H9 (cell line): ENCODE data around the gene FAM83E. TPM values are rescaled to one million over a fixed set of nuclear protein-coding genes. Genes with fewer than 3 reads are reported as not detected.
A peak's percentile ranks its signal among the peaks of the same experiment; 100 is the strongest.

Experiments
- DNase-seq: peaks from one replicate; pipeline ENCODE4 v3.0.0-alpha.2; 2017
- H2AFZ ChIP-seq: one replicate; pipeline ENCODE4 v1.6.1; 2013; ENCODE audit warnings: mild to moderate bottlenecking, low read length, control low read depth, moderate library complexity
- H2AK5ac ChIP-seq: 2 replicates; pipeline ENCODE4 v1.6.1; 2013; ENCODE audit warnings: low read length, control low read depth, mixed read lengths; ENCODE audit not compliant: insufficient read length
- H2BK120ac ChIP-seq: one replicate; pipeline ENCODE4 v1.6.1; 2013; ENCODE audit warnings: low read depth, mild to moderate bottlenecking, low read length, control low read depth, inconsistent platforms; ENCODE audit not compliant: poor library complexity, severe bottlenecking
- H2BK12ac ChIP-seq: 2 replicates; pipeline ENCODE4 v1.6.1; 2013; ENCODE audit warnings: low read length, control low read depth, mixed read lengths, low read depth; ENCODE audit not compliant: insufficient read length
- H2BK15ac ChIP-seq: 2 replicates; pipeline ENCODE4 v1.6.1; 2013; ENCODE audit warnings: low read depth, low read length, control low read depth
- H2BK20ac ChIP-seq: one replicate; pipeline ENCODE4 v1.6.1; 2013; ENCODE audit warnings: low read depth, mild to moderate bottlenecking, low read length, control low read depth, inconsistent platforms; ENCODE audit not compliant: poor library complexity, severe bottlenecking
- H2BK5ac ChIP-seq: 2 replicates; pipeline ENCODE4 v1.6.1; 2013; ENCODE audit warnings: low read length, control low read depth, mixed read lengths; ENCODE audit not compliant: insufficient read length
- H3K14ac ChIP-seq: 2 replicates; pipeline ENCODE4 v1.6.1; 2013; ENCODE audit warnings: low read length, control low read depth; ENCODE audit not compliant: insufficient read depth
- H3K18ac ChIP-seq: 2 replicates; pipeline ENCODE4 v1.6.1; 2013; ENCODE audit warnings: low read depth, mild to moderate bottlenecking, mixed read lengths, low read length, control low read depth; ENCODE audit not compliant: insufficient read length
- H3K23ac ChIP-seq: 2 replicates; pipeline ENCODE4 v1.6.1; 2013; ENCODE audit warnings: low read length, control low read depth, mixed read lengths, low read depth; ENCODE audit not compliant: insufficient read length
- H3K23me2 ChIP-seq: 2 replicates; pipeline ENCODE4 v1.6.1; 2013; ENCODE audit warnings: low read depth, mild to moderate bottlenecking, mixed read lengths, low read length, control low read depth; ENCODE audit not compliant: insufficient read length, poor library complexity, severe bottlenecking
- H3K27ac ChIP-seq: 2 replicates; pipeline ENCODE4 v1.5.1; 2013; ENCODE audit warnings: low read length, control low read depth, mixed read lengths, low read depth; ENCODE audit not compliant: insufficient read length
- H3K27me3 ChIP-seq: 2 replicates; pipeline ENCODE4 v1.6.1; 2013; ENCODE audit warnings: low read length, control low read depth, inconsistent platforms; ENCODE audit not compliant: insufficient read depth
- H3K4ac ChIP-seq: 2 replicates; pipeline ENCODE4 v1.6.1; 2013; ENCODE audit warnings: low read depth, mild to moderate bottlenecking, control low read depth, inconsistent platforms, low read length, moderate library complexity
- H3K4me1 ChIP-seq: 2 replicates; pipeline ENCODE4 v1.6.1; 2013; ENCODE audit warnings: low read length, control low read depth, inconsistent platforms; ENCODE audit not compliant: insufficient read depth
- H3K4me2 ChIP-seq: 2 replicates; pipeline ENCODE4 v1.6.1; 2013; ENCODE audit warnings: low read length, control low read depth, mixed read lengths; ENCODE audit not compliant: insufficient read length, insufficient read depth
- H3K56ac ChIP-seq: 2 replicates; pipeline ENCODE4 v1.6.1; 2013; ENCODE audit warnings: low read depth, mild to moderate bottlenecking, mixed read lengths, low read length, control low read depth; ENCODE audit not compliant: insufficient read length
- H3K79me1 ChIP-seq: 2 replicates; pipeline ENCODE4 v1.6.1; 2013; ENCODE audit warnings: low read depth, mild to moderate bottlenecking, moderate library complexity, low read length, control low read depth, inconsistent platforms; ENCODE audit not compliant: insufficient read depth, poor library complexity, severe bottlenecking
- H3K79me2 ChIP-seq: 2 replicates; pipeline ENCODE4 v1.6.1; 2013; ENCODE audit warnings: low read length, control low read depth, inconsistent platforms; ENCODE audit not compliant: insufficient read depth
- H3K9ac ChIP-seq: 2 replicates; pipeline ENCODE4 v1.6.1; 2013; ENCODE audit warnings: low read length, control low read depth, mixed read lengths; ENCODE audit not compliant: insufficient read length; ENCODE audit errors: extremely low read depth
- H3K9me3 ChIP-seq: one replicate; pipeline ENCODE4 v1.6.1; 2013; ENCODE audit warnings: low read depth, low read length, inconsistent platforms; ENCODE audit not compliant: control insufficient read depth
- H3T11ph ChIP-seq: one replicate; pipeline ENCODE4 v1.6.1; 2013; ENCODE audit warnings: mild to moderate bottlenecking, low read length, control low read depth, inconsistent platforms
- H4K20me1 ChIP-seq: one replicate; pipeline ENCODE4 v1.6.1; 2013; ENCODE audit not compliant: control insufficient read depth, insufficient read length, insufficient read depth
- H4K5ac ChIP-seq: 2 replicates; pipeline ENCODE4 v1.6.1; 2013; ENCODE audit warnings: low read depth, mild to moderate bottlenecking, mixed read lengths, low read length, control low read depth; ENCODE audit not compliant: insufficient read length
- H4K8ac ChIP-seq: replicated peaks from 2 replicates; pipeline ENCODE4 v1.6.1; 2013; ENCODE audit warnings: low read length, control low read depth, mixed read lengths, low read depth; ENCODE audit not compliant: insufficient read length
- H4K91ac ChIP-seq: 2 replicates; pipeline ENCODE4 v1.6.1; 2013; ENCODE audit warnings: low read depth, mild to moderate bottlenecking, moderate library complexity, mixed read lengths, low read length, control low read depth; ENCODE audit not compliant: insufficient read length
- H3K27ac Mint-ChIP-seq, 3 experiments: 2 replicates in 2 of 3; 3 replicates in 1 of 3; pipeline ENCODE4 v1.8.0; 2020 to 2021; ENCODE audit warnings: mixed read lengths in 3 of 3, mild to moderate bottlenecking in 1 of 3, moderate library complexity in 1 of 3
- H3K27me3 Mint-ChIP-seq: 2 replicates; pipeline ENCODE4 v1.8.0; 2021; ENCODE audit warnings: low read depth, mild to moderate bottlenecking, moderate library complexity, mixed read lengths
- H3K36me3 Mint-ChIP-seq, 3 experiments: 2 replicates in 2 of 3; 3 replicates in 1 of 3; pipeline ENCODE4 v1.8.0; 2020 to 2021; ENCODE audit warnings: low read depth in 3 of 3, mixed read lengths in 3 of 3; ENCODE audit not compliant: insufficient read depth in 1 of 3
- H3K4me1 Mint-ChIP-seq, 2 experiments: 2 replicates each; pipeline ENCODE4 v1.8.0; 2020; ENCODE audit warnings: mixed read lengths in 2 of 2
- H3K4me3 Mint-ChIP-seq, 2 experiments: 2 replicates in 1 of 2; 3 replicates in 1 of 2; pipeline ENCODE4 v1.8.0; 2020 to 2021; ENCODE audit warnings: mild to moderate bottlenecking in 2 of 2, mixed read lengths in 2 of 2, moderate library complexity in 1 of 2
- H3K9me3 Mint-ChIP-seq, 2 experiments: 2 replicates in 1 of 2; 3 replicates in 1 of 2; pipeline ENCODE4 v1.8.0; 2020; ENCODE audit warnings: mild to moderate bottlenecking in 2 of 2, mixed read lengths in 2 of 2, moderate library complexity in 1 of 2
- CTCF ChIP-seq: fragments of 200-600 bp; sonication (generic); conservative IDR thresholded peaks from 3 replicates; pipeline ENCODE4 v1.8.0; 2021; ENCODE audit warnings: antibody characterized with exemption, mild to moderate bottlenecking
- WGBS: extraction: QIAGEN DNeasy Blood & Tissue Kit; methylation state at CpG from one replicate; pipeline ENCODE4 v1.1.7; 2013; ENCODE audit warnings: missing lambda C conversion rate, low lambda C conversion rate, mixed read lengths; ENCODE audit not compliant: insufficient read length; ENCODE audit errors: extremely low coverage; 5-methylcytosine and 5-hydroxymethylcytosine counted together
- total RNA-seq: library from RNA; stranded (reverse); gene quantifications from 2 replicates; pipeline ENCODE4 v1.2.1, GENCODE V29; 2021

The FAM83E gene
- total RNA-seq, 1 experiment from 2014 or later = 9.2 TPM

GRCh38 chr19:48568345-48568886 lies 46.5 kb downstream of the FAM83E start:
- no peaks in the 10 kb centered on the region for H3K79me2 ChIP-seq
- H3K4me1 ChIP-seq = peaks cover 3% of the 10 kb centered on the region; the same call in 1 of the 2 replicates
- Mint-ChIP-seq H3K27me3 (peaks cover 17% of the 10 kb centered on the region), H3K27ac (peak overlapping the region in 2 of 3 experiments; percentile 27 to 75; a peak in 2 of 7 replicates), H3K36me3 (no peaks in the 10 kb centered on the region), H3K9me3 (no peaks in the 10 kb centered on the region), H3K4me3 (peak overlapping the region; percentile 57 to 63), H3K4me1 (peaks cover 18 to 27% of the 10 kb centered on the region in 2 experiments)
- no peaks in the 10 kb centered on the region for H4K20me1 ChIP-seq
- H2AFZ ChIP-seq = no peak overlapping the region
- WGBS = no CpG with 5 or more reads among the region's 19 CpGs
- H2AK5ac ChIP-seq = no peak overlapping the region
- no peak overlapping the region for H2BK120ac ChIP-seq
- no peak overlapping the region for H4K8ac ChIP-seq
- H3K27me3 ChIP-seq = no peaks in the 10 kb centered on the region
- H2BK20ac ChIP-seq = no peak overlapping the region
- H4K5ac ChIP-seq = no peak overlapping the region
- no peak overlapping the region for H2BK12ac ChIP-seq
- no peaks in the 10 kb centered on the region for H3K9me3 ChIP-seq
- no peak overlapping the region for H3K23ac ChIP-seq
- peak overlapping the region; percentile 9; the same call in 1 of the 2 replicates for H3K14ac ChIP-seq
- no peak overlapping the region for H3K4ac ChIP-seq
- H3K4me2 ChIP-seq = peak overlapping the region; percentile 29
- H3K27ac ChIP-seq = no peak overlapping the region
- no peak overlapping the region for H3K56ac ChIP-seq
- no peak overlapping the region for H3T11ph ChIP-seq
- no peak overlapping the region for H4K91ac ChIP-seq
- H3K79me1 ChIP-seq = no peaks in the 10 kb centered on the region
- no peak overlapping the region for H2BK5ac ChIP-seq
- H3K18ac ChIP-seq = peak overlapping the region; percentile 20
- TF ChIP-seq CTCF = no peak; the same call in 2 of the 3 replicates
- H3K23me2 ChIP-seq = peaks cover 3% of the 10 kb centered on the region
- H3K9ac ChIP-seq = no peak overlapping the region
- DNase-seq = peak; percentile 76
- H2BK15ac ChIP-seq = no peak overlapping the region
